WI38 (cell line): ENCODE data around the gene LEPROT.
"Not testable (repeated sequence)": the region's sequence is repeated elsewhere in the genome, so short reads cannot be mapped to it uniquely, and the experiment has no call there.

Experiments
- H3K4me3 ChIP-seq: 2 replicates; pipeline ENCODE4 v1.5.1; 2011; ENCODE audit warnings: low read depth, mild to moderate bottlenecking, control low read depth, low read length
- CTCF ChIP-seq: IDR thresholded peaks from 2 replicates; pipeline ENCODE4 v1.5.1; 2012; ENCODE audit warnings: low read depth, mild to moderate bottlenecking, control low read depth, low read length

Gene LEPROT

GRCh38 chr1:65420590-65421350, at the start of gene LEPROT, which contains the start of gene LEPR:
LEPROT (plus strand) TSS chr1:65420668; CDS start chr1:65420725, 57 bp downstream.
LEPR (plus strand) TSS chr1:65420668; CDS start chr1:65565566, 144,898 bp downstream.
- no peak for TF ChIP-seq CTCF
- peak within 1 kb of the TSS; percentile 95 for H3K4me3 ChIP-seq

GRCh38 chr1:65371544-65371943, 48.9 kb upstream of the LEPROT start:
- no peak for TF ChIP-seq CTCF
- no peak overlapping the region for H3K4me3 ChIP-seq

- TF ChIP-seq CTCF = no peak
- H3K4me3 ChIP-seq = no peak overlapping the region
These were observed 47.9 kb upstream of the LEPROT start for GRCh38 chr1:65372557-65372956.

GRCh38 chr1:65377496-65378246, 42.8 kb upstream of the LEPROT start:
- no peak for TF ChIP-seq CTCF
- H3K4me3 ChIP-seq = no peak overlapping the region

- no peak overlapping the region for H3K4me3 ChIP-seq
- TF ChIP-seq CTCF = no peak
These were observed 42.1 kb upstream of the LEPROT start for GRCh38 chr1:65378247-65378946.

GRCh38 chr1:65384426-65384825, 36.0 kb upstream of the LEPROT start:
- H3K4me3 ChIP-seq = not testable (repeated sequence)

GRCh38 chr1:65386439-65386838, 34.0 kb upstream of the LEPROT start:
- TF ChIP-seq CTCF = no peak
- H3K4me3 ChIP-seq = no peak overlapping the region
